22Rv1 (cell line): Measurements from ENCODE around the gene ERP44.

ENCODE experiments used
- CTCF ChIP-seq: fragments of 450-650 bp; IDR thresholded peaks from 2 replicates; pipeline ENCODE4 v1.5.1; 2017; ENCODE audit warnings: mild to moderate bottlenecking
- ZFX ChIP-seq: fragments of 450-650 bp; IDR thresholded peaks from 2 replicates; pipeline ENCODE4 v1.6.1; 2017; ENCODE audit warnings: antibody characterized with exemption, borderline replicate concordance

DNA sequence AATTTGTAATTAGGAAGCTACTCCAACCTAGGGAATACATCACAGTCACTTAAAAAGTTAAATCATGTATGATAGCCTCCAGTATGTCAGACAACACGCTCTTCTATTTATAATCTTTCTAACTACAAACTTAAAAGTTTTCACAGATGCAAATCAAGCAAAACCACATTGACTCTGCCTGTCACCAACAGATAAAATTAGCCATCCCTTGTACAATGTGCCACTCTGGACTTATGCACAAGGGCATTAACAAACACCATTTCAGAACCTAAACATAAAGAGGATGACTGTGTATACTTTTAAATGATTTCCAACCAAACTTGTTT is 14.7 kb downstream of the ERP44 start:
- TF ChIP-seq CTCF: no peak
- no peak for TF ChIP-seq ZFX
